ENCODE measurements around the gene DNAJA3.

GRCh38 chr16:4426021-4426684, 485 bp downstream of the DNAJA3 start:
- TF ChIP-seq CTCF (IDR thresholded peaks at IDR 0.05; ENCODE audit: insufficient read depth, low read length, poor library complexity, severe bottlenecking) (no peak), EZH2phosphoT487 (conservative IDR thresholded peaks at IDR 0.05; ENCODE audit: low read length) (no peak)
